Breast epithelium (tissue), 4 donors: ENCODE results near the gene ENOX1. TPM values are rescaled to one million over a fixed set of nuclear protein-coding genes. Genes with fewer than 3 reads are reported as not detected.

ENCODE experiments used
- DNase-seq, 2 donors: peaks; one replicate each; pipeline ENCODE4 v3.0.0-alpha.2; 2019; ENCODE audit warnings: low spot score in 2 of 2
- H3K27ac ChIP-seq, 2 donors: fragments of 200-600 bp; sonication (generic) in 1 of 2; one replicate each; pipeline ENCODE4 v1.5.1; 2016 to 2019; ENCODE audit warnings: mild to moderate bottlenecking in 1 of 2
- H3K27me3 ChIP-seq, 2 donors: fragments of 200-600 bp; sonication (generic) in 1 of 2; one replicate each; pipeline versions ENCODE4 v1.5.1 to v1.6.0; 2017 to 2019; ENCODE audit warnings: control low read depth in 1 of 2, mild to moderate bottlenecking in 1 of 2
- H3K36me3 ChIP-seq: fragments of 200-600 bp; one replicate; pipeline ENCODE4 v1.5.1; 2019
- H3K4me1 ChIP-seq, 2 donors: fragments of 200-600 bp; sonication (generic); one replicate each; pipeline ENCODE4 v1.5.1; 2016 to 2019; ENCODE audit warnings: control low read depth in 1 of 2
- H3K4me3 ChIP-seq, 3 donors: fragments of 200-600 bp; sonication (generic); 1 replicate in 2 of 3; 2 replicates in 1 of 3; pipeline ENCODE4 v1.5.1; 2016 to 2019; ENCODE audit warnings: mild to moderate bottlenecking in 3 of 3, moderate library complexity in 2 of 3
- H3K9me3 ChIP-seq, 2 donors: fragments of 200-600 bp; sonication (generic) in 1 of 2; one replicate each; pipeline ENCODE4 v1.5.1; 2016 to 2019; ENCODE audit warnings: control low read depth in 1 of 2
- CTCF ChIP-seq, 3 donors: fragments of 450-650 bp; IDR thresholded peaks; one replicate each; pipeline ENCODE4 v1.5.1; 2016 to 2017; ENCODE audit warnings: antibody characterized with exemption in 3 of 3, mild to moderate bottlenecking in 3 of 3, moderate library complexity in 3 of 3
- POLR2A ChIP-seq: fragments of 450-650 bp; IDR thresholded peaks from one replicate; pipeline ENCODE4 v1.6.1; 2016; ENCODE audit warnings: antibody characterized with exemption, mild to moderate bottlenecking, moderate library complexity
- POLR2AphosphoS5 ChIP-seq, 3 donors: sonication (generic); formaldehyde crosslinking; IDR thresholded peaks; one replicate each; pipeline ENCODE4 v1.6.1; 2017; ENCODE audit warnings: antibody characterized with exemption in 3 of 3
- intact Hi-C: fragments of 100-400 bp; cut with DNase I; formaldehyde crosslinking; loops from one replicate; pipeline ENCODE4 v1.15.1; 2023; ENCODE audit warnings: low total_unique reads
- total RNA-seq, 3 donors: library from RNA; depleted of rRNA; stranded (reverse); fragments of >200 nt; gene quantifications; one replicate each; pipeline ENCODE4 v1.1.0, GENCODE V29; 2016

Gene ENOX1
- total RNA-seq, 3 donors from 2014 or later: 1.9 to 2.3 (median 2.0) TPM

- intact Hi-C loops: no loop called here
- no peak overlapping the region for H3K4me3 ChIP-seq
- DNase-seq: no peak
- no peaks in the 10 kb centered on the region for H3K4me1 ChIP-seq
- no peak for TF ChIP-seq CTCF (IDR thresholded peaks at IDR 0.05)
- TF ChIP-seq POLR2AphosphoS5 (IDR thresholded peaks at IDR 0.05): no peak
- no peak for TF ChIP-seq POLR2A
- no peaks in the 10 kb centered on the region for H3K36me3 ChIP-seq
- no peak overlapping the region for H3K27ac ChIP-seq
- no peaks in the 10 kb centered on the region for H3K27me3 ChIP-seq
- no peaks in the 10 kb centered on the region for H3K9me3 ChIP-seq
Observed at GRCh38 chr13:43316281-43316680, 470.5 kb downstream of the ENOX1 start.

GRCh38 chr13:43315522-43315921, 471.2 kb downstream of the ENOX1 start:
- Histone ChIP-seq H3K4me3 (no peak overlapping the region), H3K4me1 (no peaks in the 10 kb centered on the region), H3K27me3 (no peaks in the 10 kb centered on the region), H3K9me3 (no peaks in the 10 kb centered on the region), H3K27ac (no peak overlapping the region), H3K36me3 (no peaks in the 10 kb centered on the region)
- TF ChIP-seq POLR2A: no peak
- intact Hi-C loops: no loop called here
- DNase-seq: no peak

- DNase-seq: no peak
- intact Hi-C loops: no loop called here
- Histone ChIP-seq H3K27me3 (no peaks in the 10 kb centered on the region), H3K4me3 (no peak overlapping the region), H3K9me3 (no peaks in the 10 kb centered on the region), H3K36me3 (no peaks in the 10 kb centered on the region), H3K27ac (no peak overlapping the region), H3K4me1 (no peaks in the 10 kb centered on the region)
- no peak for TF ChIP-seq POLR2A
- no peak for TF ChIP-seq CTCF (IDR thresholded peaks at IDR 0.05)
- TF ChIP-seq POLR2AphosphoS5 (IDR thresholded peaks at IDR 0.05): no peak
Observed at GRCh38 chr13:43309311-43309710, 477.5 kb downstream of the ENOX1 start.

GRCh38 chr13:43307921-43308433, 478.8 kb downstream of the ENOX1 start:
- Histone ChIP-seq H3K36me3 (no peaks in the 10 kb centered on the region), H3K27me3 (no peaks in the 10 kb centered on the region), H3K4me3 (no peak overlapping the region), H3K27ac (peak overlapping the region in 1 of 2 donors; percentile 25), H3K9me3 (no peaks in the 10 kb centered on the region), H3K4me1 (no peaks in the 10 kb centered on the region)
- TF ChIP-seq POLR2A: no peak
- no peak for TF ChIP-seq CTCF (IDR thresholded peaks at IDR 0.05)
- TF ChIP-seq POLR2AphosphoS5 (IDR thresholded peaks at IDR 0.05): no peak
- intact Hi-C loops: no loop called here
- DNase-seq: peak; percentile 60 to 89

GRCh38 chr13:43307221-43307920, 479.4 kb downstream of the ENOX1 start:
- no peaks in the 10 kb centered on the region for H3K36me3 ChIP-seq
- no peak for TF ChIP-seq POLR2AphosphoS5 (IDR thresholded peaks at IDR 0.05)
- no peak for TF ChIP-seq POLR2A
- TF ChIP-seq CTCF (IDR thresholded peaks at IDR 0.05): no peak
- no peak for DNase-seq
- no peaks in the 10 kb centered on the region for H3K4me1 ChIP-seq
- H3K4me3 ChIP-seq: no peak overlapping the region
- H3K9me3 ChIP-seq: no peaks in the 10 kb centered on the region
- no peaks in the 10 kb centered on the region for H3K27me3 ChIP-seq
- intact Hi-C loops: no loop called here
- peak overlapping the region in 1 of 2 donors; percentile 25 for H3K27ac ChIP-seq
